RWPE1 (cell line): ENCODE data around the gene MAP2K7.

Experiments used
- CTCF ChIA-PET: fragments of 350-600 bp; sonication (Branson Sonifier 250); formaldehyde crosslinking; extraction: SDS; loops from one replicate; lab custom pipeline; 2021; lab: Yijun Ruan, JAX
- POLR2A ChIA-PET: fragments of 400-600 bp; formaldehyde crosslinking; extraction: SDS; loops from one replicate; lab custom pipeline; 2020; ENCODE audit warnings: antibody characterized with exemption; ENCODE audit not compliant: low non-redundant PET; lab: Yijun Ruan, JAX
- DNase-seq: peaks from one replicate; pipeline ENCODE4 v3.0.0; 2012; ENCODE audit warnings: low spot score
- H3K27ac ChIP-seq: fragments of 450-650 bp; 2 replicates; pipeline ENCODE4 v1.5.1; 2017
- TF ChIP-seq, protein P1 (sequence below): fragments of 450-650 bp; conservative IDR thresholded peaks from 2 replicates; pipeline ENCODE4 v1.5.1; 2017; ENCODE audit warnings: low read depth, mild to moderate bottlenecking

MAP2K7 gene

DNA sequence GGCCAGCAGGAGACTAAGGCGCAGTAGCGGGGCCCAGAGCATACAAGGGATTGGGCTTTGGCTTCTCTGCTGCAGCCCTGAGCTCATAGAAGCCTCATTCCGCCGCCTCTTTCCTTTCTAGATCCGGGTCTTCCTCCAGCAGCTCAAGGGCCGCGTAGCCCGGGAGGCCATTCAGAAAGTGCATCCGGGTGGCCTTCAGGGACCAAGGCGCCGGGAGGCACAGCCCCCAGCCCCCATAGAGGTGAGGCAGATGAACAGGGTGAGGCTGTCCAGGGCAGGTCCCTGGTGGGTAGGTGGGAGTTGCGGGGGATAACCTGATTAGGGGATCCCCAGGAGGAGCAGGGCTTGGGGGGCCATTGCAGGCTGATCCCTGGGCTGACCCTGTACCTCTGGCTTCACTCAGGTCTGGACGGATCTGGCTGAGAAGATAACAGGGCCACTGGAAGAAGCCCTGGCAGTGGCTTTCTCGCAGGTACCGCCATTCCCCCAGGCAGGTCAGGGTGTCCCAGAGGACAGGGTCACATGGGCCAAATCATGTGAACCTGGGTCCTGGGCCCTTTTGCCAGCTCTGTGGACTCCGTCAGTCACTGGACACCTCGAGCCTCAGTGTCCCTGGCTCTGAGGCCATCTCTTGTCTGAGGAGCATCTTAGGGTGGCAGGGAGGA is 17.8 kb downstream of the MAP2K7 start:
- POLR2A ChIA-PET: interaction anchor here (1.3 kb wide), 1 partner anchor 8 kb away, joined by 5 read pairs; no protein-coding TSS in a partner anchor
- no peak for DNase-seq
- H3K27ac ChIP-seq: peak overlapping the region; percentile 88
- CTCF ChIA-PET: interaction anchor here (0.5 to 1.0 kb wide), 3 partner anchors 9 to 353 kb away, joined by 3 to 4 read pairs (median 3); no protein-coding TSS in a partner anchor
- TF ChIP-seq, protein P1, sequence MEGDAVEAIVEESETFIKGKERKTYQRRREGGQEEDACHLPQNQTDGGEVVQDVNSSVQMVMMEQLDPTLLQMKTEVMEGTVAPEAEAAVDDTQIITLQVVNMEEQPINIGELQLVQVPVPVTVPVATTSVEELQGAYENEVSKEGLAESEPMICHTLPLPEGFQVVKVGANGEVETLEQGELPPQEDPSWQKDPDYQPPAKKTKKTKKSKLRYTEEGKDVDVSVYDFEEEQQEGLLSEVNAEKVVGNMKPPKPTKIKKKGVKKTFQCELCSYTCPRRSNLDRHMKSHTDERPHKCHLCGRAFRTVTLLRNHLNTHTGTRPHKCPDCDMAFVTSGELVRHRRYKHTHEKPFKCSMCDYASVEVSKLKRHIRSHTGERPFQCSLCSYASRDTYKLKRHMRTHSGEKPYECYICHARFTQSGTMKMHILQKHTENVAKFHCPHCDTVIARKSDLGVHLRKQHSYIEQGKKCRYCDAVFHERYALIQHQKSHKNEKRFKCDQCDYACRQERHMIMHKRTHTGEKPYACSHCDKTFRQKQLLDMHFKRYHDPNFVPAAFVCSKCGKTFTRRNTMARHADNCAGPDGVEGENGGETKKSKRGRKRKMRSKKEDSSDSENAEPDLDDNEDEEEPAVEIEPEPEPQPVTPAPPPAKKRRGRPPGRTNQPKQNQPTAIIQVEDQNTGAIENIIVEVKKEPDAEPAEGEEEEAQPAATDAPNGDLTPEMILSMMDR: no peak

DNA sequence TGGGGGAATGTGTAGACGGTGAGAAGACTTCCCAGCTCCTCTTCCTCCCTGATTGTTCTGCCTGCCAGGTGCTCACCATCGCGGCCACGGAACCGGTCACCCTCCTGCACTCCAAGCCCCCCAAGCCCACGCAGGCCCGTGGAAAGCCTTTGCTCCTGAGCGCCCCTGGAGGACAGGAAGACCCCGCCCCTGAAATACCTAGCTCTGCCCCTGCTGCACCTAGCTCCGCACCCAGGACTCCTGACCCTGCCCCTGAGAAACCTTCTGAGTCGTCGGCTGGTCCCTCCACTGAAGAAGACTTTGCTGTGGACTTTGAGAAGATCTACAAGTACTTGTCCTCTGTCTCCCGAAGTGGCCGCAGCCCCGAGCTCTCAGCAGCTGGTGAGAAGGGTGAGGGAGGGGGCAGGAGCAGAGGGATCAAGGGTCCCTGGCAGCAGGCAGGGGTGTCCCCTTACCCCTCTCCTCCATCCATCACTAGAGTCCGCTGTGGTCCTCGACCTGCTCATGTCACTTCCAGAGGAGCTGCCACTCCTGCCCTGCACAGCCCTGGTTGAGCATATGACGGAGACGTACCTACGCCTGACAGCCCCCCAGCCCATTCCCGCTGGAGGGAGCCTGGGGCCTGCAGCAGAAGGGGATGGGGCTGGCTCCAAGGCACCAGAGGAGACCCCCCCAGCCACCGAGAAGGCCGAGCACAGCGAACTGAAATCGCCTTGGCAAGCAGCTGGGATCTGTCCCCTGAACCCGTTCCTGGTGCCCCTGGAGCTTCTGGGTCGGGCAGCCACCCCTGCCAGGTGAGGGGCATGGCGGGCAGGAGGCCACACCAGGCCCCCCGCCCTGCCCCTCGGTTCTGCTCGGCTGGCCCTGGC is 18.5 kb downstream of the MAP2K7 start:
- DNase-seq: no peak
- CTCF ChIA-PET: interaction anchor here (0.5 to 1.0 kb wide), 2 partner anchors 8 to 53 kb away, joined by 3 to 4 read pairs; no protein-coding TSS in a partner anchor
- POLR2A ChIA-PET: no interaction called here
- TF ChIP-seq, protein P1: no peak
- peak overlapping the region; percentile 88 for H3K27ac ChIP-seq

DNA sequence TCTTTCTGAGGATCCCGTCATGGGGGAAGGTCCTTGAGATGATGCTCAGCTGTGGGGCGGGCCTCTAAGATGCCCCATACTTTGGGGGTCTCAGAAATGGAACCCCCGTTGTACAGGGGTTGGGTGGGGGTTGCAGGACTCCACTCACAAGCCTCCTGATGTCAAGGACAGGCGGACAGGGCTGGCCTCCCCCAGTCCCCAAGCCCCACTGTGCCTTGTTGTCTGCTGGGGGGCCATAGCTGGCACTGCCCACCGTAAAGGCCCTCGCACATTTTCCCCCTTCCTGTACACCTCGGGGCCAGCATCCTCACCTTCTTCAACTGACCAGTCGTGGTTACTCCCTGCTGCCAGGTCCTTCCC is 19.1 kb downstream of the MAP2K7 start:
- H3K27ac ChIP-seq: peak overlapping the region; percentile 88
- ChIA-PET POLR2A (no interaction called here), CTCF (interaction anchor here (0.6 kb wide), 1 partner anchor 36 kb away, joined by 3 read pairs; no protein-coding TSS in a partner anchor)
- TF ChIP-seq, protein P1: no peak
- no peak for DNase-seq

DNA sequence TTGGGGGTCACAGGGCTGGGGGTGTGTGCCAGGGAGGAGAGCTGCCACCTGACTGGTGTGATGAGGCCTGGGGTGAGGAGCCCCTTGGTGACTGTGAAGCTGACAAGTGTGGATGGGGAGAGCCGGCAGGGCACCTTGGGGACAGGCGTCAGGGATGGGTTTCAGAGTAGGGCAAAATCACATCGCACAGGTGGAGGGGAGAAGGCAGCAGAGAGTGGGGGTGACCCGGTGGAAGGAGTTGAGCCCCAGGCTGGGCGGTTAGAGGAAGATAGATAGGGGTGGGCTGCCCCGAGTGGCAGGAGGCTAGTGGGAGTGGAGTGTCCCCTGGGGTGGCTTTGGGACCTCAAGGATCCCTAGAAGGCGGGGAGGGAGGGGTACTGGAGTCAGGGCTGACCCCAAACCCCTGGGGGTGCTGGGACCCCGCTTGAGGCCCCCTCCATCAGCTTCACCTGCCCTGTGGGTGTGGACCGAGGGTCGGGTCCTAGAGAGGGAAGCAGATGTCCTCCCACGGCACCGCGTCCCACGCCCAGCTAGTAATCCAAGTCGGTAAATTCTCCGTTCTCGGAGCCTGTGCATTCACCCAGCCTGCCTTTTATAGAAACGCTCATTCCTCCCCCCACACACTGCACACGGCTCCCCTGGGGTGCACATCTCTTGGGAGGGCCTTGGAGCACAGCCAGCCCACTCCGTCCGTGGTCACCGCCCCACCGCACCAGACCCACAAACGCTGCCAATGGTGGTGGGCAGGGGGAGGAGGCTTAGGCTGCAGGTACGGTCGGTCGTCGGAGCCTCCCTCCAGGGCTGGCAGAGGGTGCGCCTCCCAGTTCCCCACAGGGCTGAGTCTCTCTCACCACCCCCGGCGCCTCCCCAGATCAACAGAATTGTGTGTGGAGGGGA is 19.9 kb downstream of the MAP2K7 start:
- CTCF ChIA-PET: interaction anchor here (0.6 kb wide), 2 partner anchors 37 to 70 kb away, joined by 3 read pairs; no protein-coding TSS in a partner anchor
- TF ChIP-seq, protein P1: no peak
- H3K27ac ChIP-seq: peak overlapping the region; percentile 42
- no peak for DNase-seq
- POLR2A ChIA-PET: no interaction called here

DNA sequence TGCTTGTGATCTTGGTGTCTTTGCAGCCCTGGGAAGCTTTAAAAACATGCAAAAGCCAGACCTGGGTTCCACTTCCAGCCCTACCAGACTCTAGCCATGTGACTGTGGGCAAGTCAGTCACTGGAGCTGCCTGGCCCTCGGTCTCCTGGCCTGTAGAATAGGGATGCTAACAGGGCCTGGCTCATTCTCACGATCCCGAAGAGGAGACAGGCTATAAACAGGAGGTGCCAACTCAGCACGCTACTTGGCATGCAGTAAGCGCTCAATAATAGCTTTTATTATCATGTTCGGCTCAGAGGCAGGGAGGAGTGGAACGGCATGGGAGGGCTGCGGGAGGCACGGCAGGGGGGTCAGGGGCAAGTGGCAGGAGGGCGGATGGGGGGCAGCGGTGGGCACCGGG is 20.6 kb downstream of the MAP2K7 start:
- TF ChIP-seq, protein P1: no peak
- ChIA-PET CTCF (interaction anchor here (0.6 kb wide), 2 partner anchors 71 to 161 kb away, joined by 3 to 5 read pairs; no protein-coding TSS in a partner anchor), POLR2A (no interaction called here)
- H3K27ac ChIP-seq: peak overlapping the region; percentile 42
- DNase-seq: no peak
